ENCODE results near the gene COL4A1.

DNA sequence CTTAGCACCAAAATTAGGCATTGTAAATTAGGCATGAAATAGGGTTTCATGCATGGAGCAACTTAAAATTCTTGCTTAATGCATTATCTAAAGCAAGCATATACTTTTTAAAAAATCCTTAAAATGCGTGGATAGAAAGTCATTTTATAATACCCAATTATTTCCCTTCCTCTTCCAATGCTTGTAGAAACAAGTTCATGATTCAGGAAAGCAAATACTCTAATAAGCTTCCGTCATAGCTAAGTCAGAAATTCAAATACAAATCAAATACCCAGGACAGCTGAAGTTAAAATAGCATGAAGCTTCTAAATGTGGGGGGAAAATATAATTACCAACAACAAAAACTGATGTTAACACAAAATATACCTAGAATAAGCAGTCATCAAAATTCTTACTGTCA, 89.1 kb downstream of the COL4A1 start:
- TF ChIP-seq, protein P1, sequence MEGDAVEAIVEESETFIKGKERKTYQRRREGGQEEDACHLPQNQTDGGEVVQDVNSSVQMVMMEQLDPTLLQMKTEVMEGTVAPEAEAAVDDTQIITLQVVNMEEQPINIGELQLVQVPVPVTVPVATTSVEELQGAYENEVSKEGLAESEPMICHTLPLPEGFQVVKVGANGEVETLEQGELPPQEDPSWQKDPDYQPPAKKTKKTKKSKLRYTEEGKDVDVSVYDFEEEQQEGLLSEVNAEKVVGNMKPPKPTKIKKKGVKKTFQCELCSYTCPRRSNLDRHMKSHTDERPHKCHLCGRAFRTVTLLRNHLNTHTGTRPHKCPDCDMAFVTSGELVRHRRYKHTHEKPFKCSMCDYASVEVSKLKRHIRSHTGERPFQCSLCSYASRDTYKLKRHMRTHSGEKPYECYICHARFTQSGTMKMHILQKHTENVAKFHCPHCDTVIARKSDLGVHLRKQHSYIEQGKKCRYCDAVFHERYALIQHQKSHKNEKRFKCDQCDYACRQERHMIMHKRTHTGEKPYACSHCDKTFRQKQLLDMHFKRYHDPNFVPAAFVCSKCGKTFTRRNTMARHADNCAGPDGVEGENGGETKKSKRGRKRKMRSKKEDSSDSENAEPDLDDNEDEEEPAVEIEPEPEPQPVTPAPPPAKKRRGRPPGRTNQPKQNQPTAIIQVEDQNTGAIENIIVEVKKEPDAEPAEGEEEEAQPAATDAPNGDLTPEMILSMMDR (IDR thresholded peaks at IDR 0.05; ENCODE audit: insufficient read depth, low read length): no peak
- TF ChIP-seq POLR2AphosphoS5 (IDR thresholded peaks at IDR 0.05; ENCODE audit: low read depth): no peak
- TF ChIP-seq, protein P2, sequence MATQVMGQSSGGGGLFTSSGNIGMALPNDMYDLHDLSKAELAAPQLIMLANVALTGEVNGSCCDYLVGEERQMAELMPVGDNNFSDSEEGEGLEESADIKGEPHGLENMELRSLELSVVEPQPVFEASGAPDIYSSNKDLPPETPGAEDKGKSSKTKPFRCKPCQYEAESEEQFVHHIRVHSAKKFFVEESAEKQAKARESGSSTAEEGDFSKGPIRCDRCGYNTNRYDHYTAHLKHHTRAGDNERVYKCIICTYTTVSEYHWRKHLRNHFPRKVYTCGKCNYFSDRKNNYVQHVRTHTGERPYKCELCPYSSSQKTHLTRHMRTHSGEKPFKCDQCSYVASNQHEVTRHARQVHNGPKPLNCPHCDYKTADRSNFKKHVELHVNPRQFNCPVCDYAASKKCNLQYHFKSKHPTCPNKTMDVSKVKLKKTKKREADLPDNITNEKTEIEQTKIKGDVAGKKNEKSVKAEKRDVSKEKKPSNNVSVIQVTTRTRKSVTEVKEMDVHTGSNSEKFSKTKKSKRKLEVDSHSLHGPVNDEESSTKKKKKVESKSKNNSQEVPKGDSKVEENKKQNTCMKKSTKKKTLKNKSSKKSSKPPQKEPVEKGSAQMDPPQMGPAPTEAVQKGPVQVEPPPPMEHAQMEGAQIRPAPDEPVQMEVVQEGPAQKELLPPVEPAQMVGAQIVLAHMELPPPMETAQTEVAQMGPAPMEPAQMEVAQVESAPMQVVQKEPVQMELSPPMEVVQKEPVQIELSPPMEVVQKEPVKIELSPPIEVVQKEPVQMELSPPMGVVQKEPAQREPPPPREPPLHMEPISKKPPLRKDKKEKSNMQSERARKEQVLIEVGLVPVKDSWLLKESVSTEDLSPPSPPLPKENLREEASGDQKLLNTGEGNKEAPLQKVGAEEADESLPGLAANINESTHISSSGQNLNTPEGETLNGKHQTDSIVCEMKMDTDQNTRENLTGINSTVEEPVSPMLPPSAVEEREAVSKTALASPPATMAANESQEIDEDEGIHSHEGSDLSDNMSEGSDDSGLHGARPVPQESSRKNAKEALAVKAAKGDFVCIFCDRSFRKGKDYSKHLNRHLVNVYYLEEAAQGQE (IDR thresholded peaks at IDR 0.05; ENCODE audit: insufficient replicate concordance, low read depth): no peak
